ENCODE results near the gene MAFF. TPM values are rescaled to one million over a fixed set of nuclear protein-coding genes. Genes with fewer than 3 reads are reported as not detected.

MAFF gene
- total RNA-seq, 1 donor from 2014 or later, result 3.1 TPM

DNA sequence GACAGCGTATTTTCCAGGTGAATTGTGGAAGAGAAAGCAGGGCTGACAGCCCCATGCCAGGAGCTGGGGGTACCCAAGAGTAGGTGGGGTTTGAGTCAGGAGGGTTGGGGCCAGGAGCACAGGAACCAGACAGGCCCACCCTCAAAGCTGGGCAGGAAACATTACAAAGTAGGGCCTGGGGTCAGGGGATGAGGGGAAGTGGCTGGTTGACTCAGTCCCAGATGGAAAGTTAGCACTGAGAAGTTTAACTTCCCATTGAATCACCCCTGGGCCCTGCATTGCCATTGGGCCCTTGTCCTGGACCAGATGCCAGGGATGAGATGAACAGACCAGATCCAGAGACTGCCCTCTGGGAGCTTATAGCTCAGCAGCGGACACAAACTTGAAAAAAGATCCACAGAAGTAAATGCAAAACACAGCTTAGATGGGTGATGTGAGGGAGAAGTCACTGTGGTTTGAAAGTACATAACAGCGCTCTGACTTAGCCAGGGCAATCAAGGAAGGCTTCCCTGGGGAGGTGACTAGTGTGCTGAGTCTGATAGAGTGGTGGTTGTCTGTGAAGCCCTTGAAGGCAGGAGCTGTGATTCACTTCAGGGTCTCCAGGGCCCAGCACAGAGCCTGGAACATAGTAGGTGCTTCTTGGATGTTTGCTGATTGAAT lies 2.2 kb downstream of the MAFF start:
- no peak for DNase-seq

DNA sequence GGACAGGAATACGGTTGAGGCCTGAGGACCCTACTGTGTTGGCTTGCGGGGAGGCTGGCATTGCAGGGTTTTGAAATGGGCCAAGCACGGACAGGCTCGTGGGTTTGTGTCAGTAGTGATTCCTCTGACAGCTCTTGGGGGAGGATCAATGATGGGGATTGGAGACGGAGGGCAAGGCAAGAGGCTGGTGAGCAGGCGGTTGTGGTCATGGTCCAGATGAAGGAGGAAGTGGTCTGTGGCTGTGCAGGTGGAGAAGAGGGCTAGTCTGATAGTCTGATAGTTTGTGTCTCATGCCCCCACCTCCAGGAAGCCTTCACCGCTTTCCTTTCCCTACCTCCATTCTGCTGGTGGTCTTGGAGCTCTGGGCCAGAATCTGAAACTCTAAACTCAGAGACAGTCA lies 3.0 kb downstream of the MAFF start:
- DNase-seq, result no peak

DNA sequence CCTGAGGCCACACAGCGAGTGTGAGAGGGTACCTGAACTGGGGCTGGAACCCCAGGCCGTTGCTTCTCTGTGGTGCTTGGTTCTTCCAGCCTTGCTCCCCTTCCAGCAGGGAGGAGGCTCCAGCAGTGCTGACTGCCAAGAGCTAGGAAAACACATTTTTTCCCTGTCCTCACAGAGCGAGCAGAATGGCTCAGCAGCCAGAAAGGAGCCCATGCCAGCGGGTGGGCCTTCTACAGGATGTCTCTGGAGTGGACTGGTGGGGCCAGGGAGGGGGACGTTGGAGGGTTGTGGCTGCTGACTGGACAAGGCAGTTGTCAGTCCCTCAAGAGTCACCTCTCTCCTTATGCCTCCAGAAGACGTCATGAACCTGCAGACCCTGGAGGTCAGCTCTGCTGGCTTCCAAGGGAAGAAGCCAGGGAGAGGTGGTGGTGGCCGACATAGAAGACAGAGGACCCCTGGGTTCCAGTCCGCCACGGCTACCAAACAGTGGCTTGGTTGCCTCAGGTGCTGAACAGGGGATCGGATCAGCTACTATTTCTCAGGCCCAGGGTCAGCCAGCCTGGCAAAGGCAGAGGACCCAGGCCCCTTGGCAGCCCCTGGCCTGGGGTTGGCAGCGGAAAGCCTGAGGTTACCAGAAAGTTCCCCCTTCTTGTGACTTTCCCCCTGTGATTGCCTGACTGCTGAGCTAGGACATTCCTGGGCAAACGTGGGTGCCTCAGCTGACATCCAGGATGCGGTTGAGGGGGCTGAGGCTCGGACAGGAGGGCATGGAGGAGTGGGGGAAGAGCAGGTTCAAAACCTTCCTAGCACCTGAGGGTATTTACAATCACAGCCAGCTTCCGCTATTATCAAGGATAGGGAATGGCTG lies 3.7 kb downstream of the MAFF start:
- no peak for DNase-seq

DNA sequence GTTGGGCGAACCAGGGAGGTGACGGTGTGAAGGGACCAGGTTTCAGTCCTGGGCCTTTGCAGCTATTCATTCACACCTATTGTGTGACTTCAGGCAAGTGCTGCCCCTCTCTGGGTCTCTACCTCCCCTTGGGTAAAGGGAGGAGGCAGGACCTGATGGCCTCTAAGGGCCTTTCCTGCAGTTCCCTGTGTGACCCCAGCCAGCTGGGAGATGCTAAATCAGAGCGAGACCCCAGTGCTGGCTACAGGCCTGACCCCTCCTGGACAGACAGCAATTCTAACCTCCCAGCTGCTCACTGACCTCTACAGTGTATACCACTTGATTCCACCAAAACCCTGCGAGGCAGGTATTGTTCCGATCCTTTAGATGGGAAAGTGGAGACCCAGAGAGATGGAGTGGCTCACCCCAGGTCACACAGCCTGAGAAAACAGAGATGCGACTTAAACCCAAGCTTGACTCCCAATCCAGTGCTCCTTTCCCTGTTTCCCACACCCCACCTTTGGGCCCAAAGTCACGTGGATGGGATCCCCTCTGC lies 6.2 kb downstream of the MAFF start:
- no peak for DNase-seq

DNA sequence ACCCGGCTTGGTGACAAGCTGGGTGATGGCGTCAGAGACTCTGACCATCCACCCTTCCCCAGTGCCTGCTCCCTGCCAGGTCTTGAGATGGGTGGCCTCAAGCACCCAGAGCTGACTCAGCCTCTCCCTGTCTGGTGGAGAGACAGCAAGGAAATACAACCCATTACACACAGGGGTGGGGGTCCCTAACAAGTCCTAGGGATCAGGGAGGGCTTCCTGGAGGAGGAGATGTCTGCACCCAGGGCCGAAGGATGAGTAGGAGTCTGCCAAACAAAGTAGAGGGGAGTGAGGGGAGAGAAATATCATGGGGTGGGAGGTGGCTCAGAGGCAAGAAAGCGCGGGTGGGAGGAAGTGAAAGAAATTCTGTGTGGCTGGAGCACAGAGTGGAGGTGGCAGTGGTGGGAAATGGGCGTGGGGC lies 6.8 kb downstream of the MAFF start:
- DNase-seq, result no peak

DNA sequence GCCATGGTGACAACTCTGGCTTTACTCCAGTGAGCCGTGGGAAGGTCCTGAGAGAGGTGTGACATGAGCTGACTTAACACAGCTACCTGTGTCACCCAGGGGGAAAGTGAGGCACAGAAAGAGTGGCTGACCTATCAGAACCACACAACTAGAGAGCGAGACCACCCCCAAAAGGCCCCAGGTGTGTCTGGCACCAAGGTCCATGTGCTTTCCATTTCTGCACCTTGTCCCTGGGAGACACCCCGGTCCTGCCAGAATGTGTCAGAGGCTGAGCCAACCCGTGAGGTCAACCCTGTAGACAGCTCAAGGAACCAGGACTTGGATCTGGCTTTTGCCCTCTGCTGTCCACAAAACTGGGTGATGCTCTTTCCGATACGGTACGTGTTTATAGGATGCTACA lies 9.8 kb downstream of the MAFF start:
- DNase-seq, result no peak

DNA sequence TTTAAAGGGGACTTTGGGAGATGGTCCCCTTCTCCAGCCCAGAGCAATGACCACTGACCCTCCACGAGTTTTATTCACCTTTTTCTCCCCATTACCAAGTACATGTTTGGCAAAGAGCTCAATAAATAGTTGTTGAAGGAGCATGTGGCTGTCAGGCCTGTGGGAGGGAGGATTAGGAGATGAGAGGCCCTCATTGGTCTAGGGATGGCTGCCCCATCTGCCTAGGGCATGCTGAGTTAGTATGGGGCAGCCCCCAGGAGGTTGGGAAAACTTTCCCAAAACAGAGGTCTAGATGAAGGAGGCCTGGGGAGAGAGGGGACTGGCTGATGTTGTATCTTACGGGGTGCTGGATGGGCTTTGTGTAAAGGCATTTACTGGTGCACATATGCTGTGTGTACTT lies 10.6 kb downstream of the MAFF start:
- no peak for DNase-seq

DNA sequence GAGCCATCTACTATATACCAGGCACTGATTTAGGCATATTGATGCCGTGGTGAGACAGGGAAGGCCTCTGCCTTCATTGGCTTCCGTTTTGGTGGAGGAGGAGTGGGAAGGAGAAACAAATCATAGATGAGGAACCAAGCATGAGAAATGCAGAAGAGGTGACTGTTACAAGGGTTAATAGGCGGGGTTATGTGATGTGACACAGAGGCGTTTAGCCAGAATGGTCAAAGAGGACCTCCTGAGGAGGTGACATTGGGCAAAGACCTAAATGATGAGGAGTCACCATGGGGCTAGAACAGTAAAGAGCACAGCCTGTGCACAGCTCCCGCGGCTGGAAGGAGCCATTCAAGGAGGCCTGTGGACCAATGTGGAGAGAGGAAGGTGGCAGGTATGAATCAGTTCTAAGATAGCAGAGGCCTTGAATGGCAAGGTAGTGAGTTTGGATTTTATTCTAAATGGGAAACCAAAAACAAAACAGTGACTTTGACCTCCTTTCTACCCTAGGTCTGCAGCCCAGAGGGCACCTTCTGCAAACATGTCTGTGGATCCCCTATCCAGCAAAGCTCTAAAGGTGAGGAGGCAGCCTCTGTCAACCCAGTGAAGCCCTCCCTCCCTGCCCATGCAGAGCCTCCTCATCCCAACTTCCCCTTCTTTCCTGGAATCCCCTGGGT lies 11.7 kb downstream of the MAFF start:
- DNase-seq, result no peak

DNA sequence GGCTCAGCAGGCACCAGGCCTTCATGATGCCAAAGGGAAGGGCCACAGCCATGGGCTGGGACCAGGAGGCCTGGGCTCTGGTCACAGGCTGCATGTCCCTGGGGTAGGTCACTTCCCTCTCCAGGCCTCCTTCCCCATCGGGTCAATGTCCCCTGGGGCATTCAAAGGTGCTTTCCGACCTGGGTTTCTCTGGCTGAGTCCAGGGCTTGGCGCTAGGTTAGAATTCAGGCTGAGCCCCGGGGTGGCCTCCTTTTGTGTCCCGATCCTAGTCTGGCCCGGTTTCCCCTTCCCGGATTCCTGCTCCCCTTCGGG lies 12.2 kb downstream of the MAFF start:
- no peak for DNase-seq

DNA sequence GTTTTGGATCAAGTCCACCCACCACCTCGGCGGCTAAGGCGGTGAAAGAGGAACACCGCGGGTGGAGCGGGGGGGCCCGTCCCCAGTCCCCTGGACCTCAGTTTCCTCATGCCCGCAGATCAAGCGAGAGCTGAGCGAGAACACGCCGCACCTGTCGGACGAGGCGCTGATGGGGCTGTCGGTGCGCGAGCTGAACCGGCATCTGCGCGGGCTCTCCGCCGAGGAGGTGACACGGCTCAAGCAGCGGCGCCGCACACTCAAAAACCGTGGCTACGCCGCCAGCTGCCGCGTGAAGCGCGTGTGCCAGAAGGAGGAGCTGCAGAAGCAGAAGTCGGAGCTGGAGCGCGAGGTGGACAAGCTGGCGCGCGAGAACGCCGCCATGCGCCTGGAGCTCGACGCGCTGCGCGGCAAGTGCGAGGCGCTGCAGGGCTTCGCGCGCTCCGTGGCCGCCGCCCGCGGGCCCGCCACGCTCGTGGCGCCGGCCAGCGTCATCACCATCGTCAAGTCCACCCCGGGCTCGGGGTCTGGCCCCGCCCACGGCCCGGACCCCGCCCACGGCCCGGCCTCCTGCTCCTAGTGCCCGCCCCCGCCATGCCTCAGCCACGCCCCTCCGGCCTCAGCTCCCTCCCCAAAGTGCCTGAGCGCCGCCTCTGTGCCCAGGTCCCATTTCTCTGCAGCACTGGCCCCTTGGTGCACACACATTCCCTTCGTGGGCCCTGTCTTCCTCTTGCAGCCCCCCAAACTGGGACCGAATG lies 12.7 kb downstream of the MAFF start:
- DNase-seq, result peak; percentile 36

DNA sequence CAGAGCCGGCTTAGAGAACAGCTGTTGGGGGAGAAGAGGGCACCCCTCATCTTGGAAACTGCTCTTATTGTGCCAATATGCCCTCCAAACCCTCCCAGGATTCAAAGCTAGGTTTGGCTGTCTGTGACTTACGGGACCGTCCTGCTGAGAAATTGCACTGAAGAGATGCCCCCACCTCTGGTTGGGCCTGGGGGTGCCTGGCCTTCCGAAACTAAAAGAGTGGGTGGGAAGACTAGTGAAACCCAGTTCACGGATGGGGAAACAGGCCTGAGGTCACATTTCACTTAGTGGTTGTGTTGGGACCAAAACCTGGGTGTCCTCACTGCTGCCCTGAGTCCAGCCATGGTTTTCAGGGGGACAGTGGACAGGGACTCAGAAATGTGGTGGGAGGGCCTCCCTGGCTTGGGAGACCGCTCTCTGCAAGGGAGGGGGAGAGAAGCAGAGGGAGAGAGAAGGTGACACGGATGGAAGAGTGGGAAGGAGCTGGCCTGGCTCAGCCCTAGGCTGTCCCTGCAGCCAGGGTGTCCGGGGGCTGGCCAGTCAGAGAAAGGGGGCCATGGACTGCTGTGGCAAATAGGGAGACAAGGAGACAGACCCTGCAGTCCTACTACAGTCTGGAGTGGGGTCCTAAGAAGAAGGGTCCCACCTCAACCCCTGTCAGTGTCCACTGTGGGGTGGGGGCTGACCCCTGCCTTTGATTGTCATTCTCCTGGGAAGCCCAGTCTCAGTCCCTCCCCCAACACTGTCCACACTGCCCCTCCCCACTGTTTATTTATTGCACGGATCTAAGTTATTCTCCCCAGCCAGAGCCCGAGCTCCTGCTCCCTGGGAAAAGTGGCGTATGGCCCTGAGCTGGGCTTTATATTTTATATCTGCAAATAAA lies 13.6 kb downstream of the MAFF start:
- no peak for DNase-seq

DNA sequence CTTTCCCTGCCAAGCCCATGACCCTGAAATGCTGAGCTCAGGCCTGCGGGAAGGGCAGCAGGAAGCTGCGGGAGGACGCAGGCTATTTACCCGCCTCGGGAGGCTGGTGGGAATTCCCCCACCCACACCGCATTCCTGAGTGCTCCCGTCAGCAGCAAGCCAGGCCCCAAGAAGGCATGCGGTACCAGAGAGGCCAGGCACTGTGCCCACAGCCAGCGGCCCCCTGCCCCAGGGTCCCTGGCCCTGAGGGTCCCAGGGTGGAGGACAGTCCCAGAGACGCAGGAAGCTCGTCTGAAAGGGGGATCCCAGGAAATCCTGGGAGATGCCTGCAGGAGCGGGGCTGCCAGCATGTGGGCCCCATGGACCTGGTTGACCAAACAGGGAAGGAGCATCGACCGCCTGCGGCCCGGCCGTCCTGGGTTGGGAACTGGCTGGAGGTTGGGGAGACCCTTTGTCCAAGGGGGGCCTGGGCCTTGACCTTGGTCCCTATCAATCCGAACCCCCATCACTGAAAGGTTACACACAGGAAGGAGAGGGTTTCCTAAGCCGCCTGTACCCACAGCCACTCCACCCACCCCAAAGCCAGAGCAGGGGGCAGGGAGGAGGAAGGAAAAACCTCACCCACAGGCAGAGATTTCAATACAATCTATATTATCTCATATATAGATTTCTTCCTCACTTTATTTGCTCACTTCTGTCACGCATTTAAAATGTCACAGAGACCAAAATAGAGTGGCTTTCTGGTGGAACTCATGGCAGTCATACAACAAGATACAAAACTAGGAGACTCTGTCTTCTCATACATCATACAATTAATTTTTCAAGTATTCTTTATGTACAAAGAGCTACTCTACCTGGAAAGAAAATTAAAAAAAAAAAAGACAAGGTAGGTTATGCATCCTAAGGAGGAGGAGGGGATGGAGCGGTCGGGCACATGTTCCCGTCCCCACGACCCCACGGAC lies 17.1 kb downstream of the MAFF start:
- no peak for DNase-seq

DNA sequence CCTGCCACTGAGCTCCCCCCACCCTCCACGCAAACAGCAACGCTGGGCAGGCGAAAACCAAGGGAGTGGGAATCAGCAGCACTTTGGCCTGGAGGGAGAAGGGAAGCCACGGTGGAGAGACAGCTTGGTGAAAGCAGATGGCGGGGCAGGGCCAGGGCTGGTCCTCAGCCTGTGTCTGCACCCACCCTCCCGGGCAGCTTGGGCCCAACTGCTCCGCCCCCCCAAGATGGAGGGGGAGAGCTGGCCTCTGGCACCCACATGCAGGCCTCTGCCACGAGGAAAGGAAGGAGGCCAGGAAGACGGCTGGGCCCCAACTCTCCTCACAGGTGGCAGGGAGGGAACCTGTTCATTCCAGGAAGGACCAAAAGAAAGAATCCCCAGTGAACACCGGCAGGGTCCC lies 17.8 kb downstream of the MAFF start:
- no peak for DNase-seq

DNA sequence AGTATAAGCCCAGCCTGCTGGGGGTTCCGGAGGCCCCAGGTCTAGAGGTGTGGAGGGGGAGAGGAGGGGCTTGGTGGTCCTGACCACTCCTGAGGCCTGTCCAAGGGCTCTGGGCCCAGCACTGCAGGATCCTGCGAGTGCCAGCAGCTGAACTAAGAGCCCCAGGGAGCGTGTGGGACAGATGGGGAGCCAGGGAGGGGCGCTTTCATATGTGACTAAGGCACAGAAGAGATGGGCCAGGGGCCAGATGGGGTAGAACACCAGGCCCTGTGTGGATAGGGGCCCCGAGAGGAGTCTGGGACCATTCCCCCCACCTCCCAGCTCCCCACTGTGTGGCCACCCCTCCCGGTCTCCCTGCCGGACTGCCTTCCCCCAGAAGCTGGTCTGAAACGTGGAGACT lies 18.4 kb downstream of the MAFF start:
- no peak for DNase-seq

DNA sequence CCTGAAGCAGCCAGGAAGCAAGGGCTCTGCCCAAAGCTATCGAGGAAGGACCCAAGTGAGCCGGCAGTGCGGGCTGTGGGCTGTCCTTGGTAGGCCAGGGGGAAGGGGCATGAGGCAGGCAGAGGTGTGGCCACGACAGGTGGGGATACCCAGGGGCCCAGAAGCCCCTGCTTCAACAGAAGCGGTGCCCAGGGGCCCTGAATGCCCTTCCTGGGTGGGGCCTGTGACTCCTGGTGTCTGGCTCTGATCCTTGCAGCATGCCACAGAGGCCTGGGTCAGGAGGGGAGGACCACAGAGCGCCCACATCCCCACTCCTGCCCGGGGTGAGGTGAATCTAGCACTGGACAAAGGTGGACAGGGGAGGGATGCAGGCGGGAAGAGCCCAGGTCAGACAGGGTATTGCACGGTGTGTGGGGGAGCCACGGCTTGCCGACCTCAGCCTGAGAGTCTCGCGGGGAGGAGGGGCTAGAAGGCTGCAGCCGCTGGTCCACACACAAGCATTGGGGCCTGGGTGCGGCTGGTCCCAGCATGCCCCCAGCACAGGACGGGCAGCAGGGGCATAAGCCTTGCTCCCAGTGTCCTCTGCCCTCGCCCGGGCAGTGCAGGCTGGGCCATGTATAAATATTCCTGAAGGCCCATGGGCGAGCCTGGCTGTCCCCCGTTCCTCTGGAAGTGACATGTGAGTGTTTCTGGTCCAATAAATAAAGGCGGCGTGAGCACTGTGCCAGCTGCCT lies 19.0 kb downstream of the MAFF start:
- DNase-seq, result no peak

DNA sequence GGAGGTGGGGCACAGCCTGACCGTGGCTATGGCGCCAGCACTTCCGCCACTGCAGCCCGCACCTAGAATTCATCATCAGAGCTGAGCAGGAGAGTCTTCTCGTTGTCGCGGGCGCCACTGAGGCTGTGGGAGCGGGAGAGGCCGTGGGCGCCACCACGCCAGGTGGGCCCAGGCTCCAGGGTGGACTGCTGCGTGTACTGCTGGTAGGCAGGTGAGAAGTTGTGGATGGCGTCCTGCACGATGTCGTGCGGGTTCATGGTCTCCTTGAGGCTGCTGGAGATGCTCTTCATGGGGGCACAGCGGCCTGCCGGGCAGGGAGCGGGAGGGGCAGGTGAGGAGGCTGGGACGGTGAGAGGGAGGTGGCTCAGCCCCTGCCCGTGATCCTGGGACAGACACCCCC lies 19.6 kb downstream of the MAFF start:
- no peak for DNase-seq

DNA sequence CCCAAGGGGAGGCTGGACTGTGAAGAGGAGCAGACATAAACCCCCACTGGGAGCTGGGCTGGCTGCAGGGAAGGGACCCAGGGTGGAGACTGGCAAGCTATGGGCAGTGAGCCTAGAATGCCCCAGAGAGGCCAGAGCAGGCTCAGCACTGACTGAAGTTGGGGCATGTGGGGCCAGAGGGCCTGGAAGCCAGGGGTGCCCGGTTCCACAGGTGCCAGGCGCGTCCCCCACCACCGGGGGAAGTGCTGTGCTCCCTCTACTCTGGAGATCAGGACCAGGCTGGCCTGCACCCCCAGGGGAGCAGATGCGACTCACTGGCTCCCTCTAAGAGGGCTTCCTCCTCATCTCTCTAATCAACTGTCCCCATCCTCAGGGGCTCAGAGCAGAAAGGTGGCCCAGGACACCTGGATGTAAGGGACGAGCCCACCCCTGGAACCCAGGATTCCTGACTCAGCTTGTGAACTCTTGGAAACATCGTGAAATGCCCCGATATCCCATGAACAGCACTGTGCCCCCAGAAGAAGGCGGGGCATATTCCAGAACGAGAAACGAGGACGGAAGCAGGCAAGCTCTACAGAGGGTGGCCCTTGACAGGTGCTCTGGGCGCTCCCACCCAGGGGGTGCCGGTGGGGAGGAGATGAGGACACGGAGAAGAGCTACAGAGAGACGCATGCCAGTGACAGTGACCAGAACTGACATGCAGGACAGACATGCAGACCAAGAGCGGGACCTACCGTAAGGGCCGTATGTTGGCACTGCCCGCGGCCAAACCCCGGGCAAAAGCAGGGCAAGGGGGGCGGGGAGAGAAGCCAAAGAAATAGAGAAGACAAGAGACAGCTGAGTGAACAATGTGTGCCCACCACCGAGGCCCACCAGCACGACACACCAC lies 20.4 kb downstream of the MAFF start:
- no peak for DNase-seq

DNA sequence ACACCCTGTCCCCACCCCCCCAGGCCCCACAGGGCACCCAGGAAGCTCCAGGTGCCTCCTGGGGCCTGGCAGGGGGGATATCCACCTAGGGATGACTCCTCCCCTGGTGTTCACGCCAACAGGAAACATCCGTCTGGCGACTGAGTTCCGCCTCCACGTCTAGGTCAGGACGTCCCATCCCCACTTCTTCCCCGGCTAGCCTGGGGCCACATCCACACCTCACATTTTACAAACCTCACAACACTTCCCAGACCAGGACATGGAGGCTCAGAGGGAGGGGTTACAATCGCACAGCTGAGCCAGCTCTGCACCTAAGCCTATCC lies 21.0 kb downstream of the MAFF start:
- DNase-seq, result no peak

Measured in occipital lobe (tissue), 2 donors.